Activated naive CD4-positive, alpha-beta T cell treated with anti-CD3 and anti-CD28 coated beads, Interleukin-2, amount 50 U/mL, for 72 hours (primary cell): ENCODE measurements around the gene VAV3. TPM values are rescaled to one million over a fixed set of nuclear protein-coding genes. Genes with fewer than 3 reads are reported as not detected.
"Not testable (repeated sequence)": the region's sequence is repeated elsewhere in the genome, so short reads cannot be mapped to it uniquely, and the experiment has no call there.

Experiments
- ATAC-seq, 2 donors: fragments of 150-1000 bp; cut with Tn5 transposase; 2 replicates each; pipeline ENCODE4 v1.10.0; 2021; ENCODE audit warnings: mild to moderate bottlenecking in 2 of 2, moderate library complexity in 2 of 2
- DNase-seq, 2 donors: peaks; one replicate each; pipeline ENCODE4 v3.0.0; 2021 to 2022; ENCODE audit warnings: low spot score in 2 of 2
- H3K27ac Mint-ChIP-seq, 2 donors: one replicate each; pipeline ENCODE4 v1.8.0; 2022; ENCODE audit warnings: mild to moderate bottlenecking in 2 of 2, mixed read lengths in 2 of 2
- H3K36me3 Mint-ChIP-seq, 2 donors: one replicate each; pipeline ENCODE4 v1.8.0; 2022; ENCODE audit warnings: mixed read lengths in 2 of 2
- H3K9me3 Mint-ChIP-seq, 2 donors: one replicate each; pipeline ENCODE4 v1.8.0; 2022; ENCODE audit warnings: mixed read lengths in 2 of 2
- total RNA-seq, 2 donors: library from RNA; stranded (reverse); gene quantifications; one replicate each; pipeline ENCODE4 v1.2.3, GENCODE V29; 2022

The VAV3 gene
- total RNA-seq, 2 donors from 2014 or later: 1.8 to 4.7 TPM

DNA sequence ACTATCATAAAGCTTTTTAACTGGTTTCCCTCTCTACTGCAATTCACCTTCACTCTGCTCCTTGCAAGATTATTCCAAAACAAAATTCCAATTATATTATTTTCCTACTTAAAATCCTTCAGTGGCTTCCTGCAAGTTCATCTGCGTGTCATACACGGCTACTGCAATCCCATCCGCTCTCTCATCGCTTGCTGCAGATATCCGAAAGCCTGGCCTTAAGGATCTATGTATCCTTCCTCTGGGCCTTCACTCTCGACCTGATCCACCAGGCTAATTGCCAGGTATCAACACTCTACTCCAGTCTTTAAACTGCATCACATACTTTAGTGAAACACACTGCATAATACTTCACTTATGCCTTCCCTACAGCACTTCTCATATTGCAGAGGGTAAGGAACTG is 44.0 kb downstream of the VAV3 start:
- H3K27ac Mint-ChIP-seq: no peak overlapping the region
- H3K36me3 Mint-ChIP-seq: peaks cover 4 to 18% of the 10 kb centered on the region in 2 donors

DNA sequence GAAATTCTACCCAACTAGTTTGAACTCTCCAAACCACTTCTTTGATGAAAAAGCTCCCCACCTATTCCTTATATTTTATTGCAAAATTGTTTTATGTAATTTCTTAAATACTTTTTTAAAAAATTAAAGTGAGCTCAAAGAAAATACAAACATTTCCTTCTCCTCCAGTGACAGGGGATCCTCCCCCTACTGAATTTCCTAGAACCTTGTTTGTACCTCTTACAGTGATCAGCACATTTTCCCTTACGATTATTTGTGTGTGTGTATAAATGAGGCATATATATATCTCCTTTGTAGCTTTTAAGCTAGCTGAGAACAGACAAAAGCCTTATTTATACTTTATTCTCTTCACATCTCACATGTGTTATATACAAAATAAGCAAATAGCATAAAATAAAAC is 44.4 kb downstream of the VAV3 start:
- no peak for DNase-seq
- Mint-ChIP-seq H3K9me3 (peaks cover 3 to 8% of the 10 kb centered on the region in 2 donors), H3K27ac (no peak overlapping the region), H3K36me3 (peaks cover 4 to 18% of the 10 kb centered on the region in 2 donors)
- no peak for ATAC-seq

More for the DNA sequence above, 44.0 kb downstream of the VAV3 start:
- peaks cover 3 to 8% of the 10 kb centered on the region in 2 donors for H3K9me3 Mint-ChIP-seq
- ATAC-seq: no peak
- DNase-seq: no peak

DNA sequence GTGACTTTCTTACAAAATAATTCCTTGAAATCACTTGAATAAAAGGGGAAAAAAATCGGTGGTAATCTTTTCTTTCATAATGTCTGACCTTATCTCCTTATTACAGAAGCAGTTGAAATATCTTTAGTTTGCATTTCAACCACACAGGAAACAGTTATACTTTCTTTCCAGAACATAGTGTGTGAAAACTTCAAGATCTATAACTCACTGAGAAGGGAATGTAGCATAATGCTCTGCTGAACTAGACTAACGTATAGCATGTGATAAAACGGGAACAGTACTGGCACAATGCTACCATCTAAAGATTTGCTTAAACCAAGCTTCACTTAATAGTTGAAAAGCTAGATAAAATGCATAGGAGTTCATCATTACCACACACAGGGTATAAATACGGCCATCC is 45.0 kb downstream of the VAV3 start:
- ATAC-seq (peak; percentile 68 to 74), DNase-seq (no peak)
- Mint-ChIP-seq H3K36me3 (peaks cover 4 to 18% of the 10 kb centered on the region in 2 donors), H3K9me3 (peaks cover 3 to 8% of the 10 kb centered on the region in 2 donors), H3K27ac (no peak overlapping the region)

DNA sequence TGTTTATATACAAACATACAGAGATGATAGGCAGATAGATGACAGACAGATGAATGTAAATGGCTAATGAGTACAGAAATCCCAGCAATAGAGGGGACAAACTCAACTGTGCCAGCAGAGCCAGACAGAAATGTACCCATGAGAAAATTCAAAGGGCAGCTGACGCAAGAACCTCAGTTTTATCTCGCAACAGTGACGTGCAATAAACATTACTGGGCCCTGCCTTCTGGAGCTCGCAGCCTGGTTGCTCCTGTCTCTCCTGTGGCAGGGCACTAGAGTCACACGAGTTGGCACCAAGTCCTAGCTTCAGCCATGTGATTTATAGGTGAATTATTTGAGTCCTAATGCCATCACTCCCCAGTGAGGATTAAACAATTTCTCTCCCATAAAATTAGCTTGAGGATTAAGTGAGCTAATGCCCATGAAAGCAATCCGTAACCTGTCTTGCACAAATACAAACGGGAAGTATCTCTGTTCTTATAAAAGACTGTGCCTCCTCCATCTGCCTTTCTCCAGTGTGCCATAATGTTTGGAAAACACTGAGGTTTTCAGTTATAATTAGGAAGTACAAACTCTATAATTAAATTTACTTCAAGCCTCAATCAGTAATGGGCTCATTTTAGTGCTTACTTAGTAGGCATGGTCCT is 50.7 kb downstream of the VAV3 start:
- peaks cover 0 to 17% of the 10 kb centered on the region in 2 donors for H3K36me3 Mint-ChIP-seq
- DNase-seq: no peak
- H3K9me3 Mint-ChIP-seq: peaks cover 0 to 5% of the 10 kb centered on the region in 2 donors
- no peak overlapping the region for H3K27ac Mint-ChIP-seq
- ATAC-seq: no peak

GRCh38 chr1:107912656-107913055 is 52.3 kb downstream of the VAV3 start:
- Mint-ChIP-seq H3K9me3 (peaks cover 0 to 5% of the 10 kb centered on the region in 2 donors), H3K36me3 (peaks cover 2 to 17% of the 10 kb centered on the region in 2 donors), H3K27ac (no peak overlapping the region)
- DNase-seq (no peak), ATAC-seq (peak in 1 of 2 donors; percentile 41)

DNA sequence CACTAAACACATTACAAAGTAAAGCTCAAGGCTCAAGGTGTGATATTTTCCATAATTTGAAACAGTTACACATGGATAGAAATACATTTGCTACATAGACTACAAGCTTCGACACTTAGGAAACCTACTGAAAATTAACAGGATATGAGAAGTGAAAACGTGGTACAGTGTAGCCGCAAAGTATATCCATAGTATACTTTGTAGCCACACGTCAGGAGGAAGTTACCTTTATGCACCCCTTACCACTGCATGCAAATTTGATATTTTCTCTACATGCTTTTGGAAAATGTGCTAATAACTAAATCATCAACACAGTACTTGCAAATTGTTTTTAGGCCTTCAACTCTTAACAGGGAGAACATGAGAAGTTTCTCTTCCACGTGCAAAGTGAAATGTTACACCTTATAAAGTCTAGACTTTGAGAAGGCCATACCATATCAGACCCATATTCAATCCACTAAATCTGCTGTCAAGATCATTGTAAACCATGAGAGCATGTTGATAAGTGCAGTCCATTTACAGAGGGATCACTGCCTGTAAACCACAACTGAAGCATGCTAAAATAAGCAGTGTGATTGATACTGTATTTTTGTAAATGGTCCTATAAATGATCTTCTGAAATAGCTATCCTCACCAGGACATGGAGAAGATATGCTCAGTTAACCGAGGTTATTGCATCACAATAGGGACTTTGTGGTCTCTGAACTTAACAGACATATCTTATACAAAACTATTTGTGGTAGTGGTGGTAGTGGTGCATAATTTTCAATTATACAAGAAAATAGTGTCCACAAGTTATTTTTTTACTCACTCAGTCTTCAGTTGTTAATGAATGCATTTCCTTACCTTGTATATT is 64.7 kb downstream of the VAV3 start:
- peak in 1 of 2 donors; percentile 46 for ATAC-seq
- no peak overlapping the region for H3K27ac Mint-ChIP-seq
- no peak for DNase-seq
- H3K9me3 Mint-ChIP-seq: peaks cover 0 to 6% of the 10 kb centered on the region in 2 donors
- peaks cover 0 to 5% of the 10 kb centered on the region in 2 donors for H3K36me3 Mint-ChIP-seq

- ATAC-seq (no peak), DNase-seq (no peak)
- Mint-ChIP-seq H3K27ac (no peak overlapping the region), H3K36me3 (peaks cover 0 to 5% of the 10 kb centered on the region in 2 donors), H3K9me3 (peaks cover 0 to 6% of the 10 kb centered on the region in 2 donors)
These were observed 65.3 kb downstream of the VAV3 start for GRCh38 chr1:107899655-107900054.

- H3K36me3 Mint-ChIP-seq: peaks cover 5 to 18% of the 10 kb centered on the region in 2 donors
- ATAC-seq (peak; percentile 30 to 82), DNase-seq (no peak)
- H3K9me3 Mint-ChIP-seq: peaks cover 0 to 4% of the 10 kb centered on the region in 2 donors
- peak overlapping the region; percentile 47 to 65 for H3K27ac Mint-ChIP-seq
These were observed 67.3 kb downstream of the VAV3 start for GRCh38 chr1:107897438-107898345.

DNA sequence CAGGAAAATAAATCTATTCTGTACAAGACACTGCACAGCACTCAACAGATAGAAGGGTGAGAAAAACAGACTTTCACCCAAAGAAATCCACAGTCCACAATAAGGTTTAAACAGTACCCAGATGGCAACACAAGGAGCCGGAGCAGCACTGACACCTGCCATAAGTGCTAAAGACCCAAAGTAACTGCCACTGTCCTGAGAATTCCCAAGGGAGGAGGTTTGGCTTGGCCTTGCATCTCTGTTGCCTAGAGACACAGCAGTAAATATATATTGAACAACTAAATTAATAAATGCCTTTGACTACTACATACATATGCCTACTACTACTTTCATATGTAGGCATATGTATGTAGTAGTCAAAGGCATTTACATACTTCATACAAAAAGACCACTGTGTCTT is 68.0 kb downstream of the VAV3 start:
- ATAC-seq (no peak), DNase-seq (no peak)
- Mint-ChIP-seq H3K36me3 (peaks cover 5 to 20% of the 10 kb centered on the region in 2 donors), H3K9me3 (peaks cover 0 to 4% of the 10 kb centered on the region in 2 donors), H3K27ac (peak overlapping the region; percentile 47 to 65)

DNA sequence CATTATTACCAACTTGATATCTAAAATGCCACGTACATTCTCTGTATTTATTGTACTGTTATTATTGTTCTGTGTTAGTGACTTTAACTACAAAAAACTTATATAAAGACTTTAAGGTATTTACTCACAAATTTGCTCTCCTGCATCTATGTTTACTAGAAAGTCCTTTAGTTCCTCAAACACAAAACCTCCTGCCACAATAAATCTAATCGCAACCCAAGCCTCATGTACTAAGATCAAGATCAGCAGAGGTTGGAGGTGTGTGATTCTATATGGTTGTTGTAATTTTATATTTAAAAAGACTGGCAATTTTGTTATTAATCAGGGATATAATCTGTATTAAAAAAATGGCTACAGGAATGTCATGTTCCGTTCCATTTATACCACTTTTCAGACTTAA is 68.6 kb downstream of the VAV3 start:
- H3K36me3 Mint-ChIP-seq: peaks cover 5 to 20% of the 10 kb centered on the region in 2 donors
- peaks cover 0 to 4% of the 10 kb centered on the region in 2 donors for H3K9me3 Mint-ChIP-seq
- ATAC-seq: no peak
- peak overlapping the region in 1 of 2 donors; percentile 47 for H3K27ac Mint-ChIP-seq
- DNase-seq: no peak

GRCh38 chr1:107895403-107896191 is 69.4 kb downstream of the VAV3 start:
- no peak for DNase-seq
- no peak for ATAC-seq

GRCh38 chr1:107894605-107895004 is 70.4 kb downstream of the VAV3 start:
- Mint-ChIP-seq H3K9me3 (peaks cover 0 to 4% of the 10 kb centered on the region in 2 donors), H3K27ac (no peak overlapping the region), H3K36me3 (peaks cover 5 to 20% of the 10 kb centered on the region in 2 donors)
- ATAC-seq: no peak
- DNase-seq: no peak

More at GRCh38 chr1:107895403-107896191, 69.4 kb downstream of the VAV3 start:
- peaks cover 0 to 4% of the 10 kb centered on the region in 2 donors for H3K9me3 Mint-ChIP-seq
- peaks cover 5 to 20% of the 10 kb centered on the region in 2 donors for H3K36me3 Mint-ChIP-seq
- no peak overlapping the region for H3K27ac Mint-ChIP-seq

DNA sequence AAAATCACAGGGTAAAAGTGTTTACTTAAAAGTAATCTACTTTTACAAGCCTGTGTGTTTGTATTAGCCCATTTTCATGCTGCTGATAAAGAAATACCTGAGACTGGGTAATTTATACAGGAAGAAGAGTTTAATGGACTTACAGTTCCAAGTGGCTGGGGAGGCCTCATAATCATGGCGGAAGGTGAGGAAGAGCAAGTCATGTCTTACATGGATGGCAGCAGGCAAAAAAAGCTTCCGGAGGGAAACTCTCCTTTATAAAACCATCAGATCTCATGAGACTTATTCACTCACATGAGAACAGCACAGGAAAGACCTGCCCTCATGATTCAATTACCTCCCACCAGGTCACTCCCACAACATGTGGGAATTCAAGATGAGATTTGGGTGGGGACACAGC is 71.6 kb downstream of the VAV3 start:
- H3K36me3 Mint-ChIP-seq: peaks cover 5 to 20% of the 10 kb centered on the region in 2 donors
- peak overlapping the region in 1 of 2 donors; percentile 79 for H3K27ac Mint-ChIP-seq
- not testable (repeated sequence) for DNase-seq, H3K9me3 Mint-ChIP-seq, ATAC-seq

GRCh38 chr1:107889524-107889923 is 75.5 kb downstream of the VAV3 start:
- Mint-ChIP-seq H3K36me3 (peaks cover 5 to 20% of the 10 kb centered on the region in 2 donors), H3K27ac (no peak overlapping the region), H3K9me3 (peaks cover 0 to 4% of the 10 kb centered on the region in 2 donors)
- DNase-seq: no peak
- ATAC-seq: no peak

GRCh38 chr1:107883562-107883961 is 81.4 kb downstream of the VAV3 start:
- Mint-ChIP-seq H3K36me3 (no peaks in the 10 kb centered on the region), H3K9me3 (peaks cover 0 to 4% of the 10 kb centered on the region in 2 donors), H3K27ac (no peak overlapping the region)
- ATAC-seq: no peak
- DNase-seq: no peak

DNA sequence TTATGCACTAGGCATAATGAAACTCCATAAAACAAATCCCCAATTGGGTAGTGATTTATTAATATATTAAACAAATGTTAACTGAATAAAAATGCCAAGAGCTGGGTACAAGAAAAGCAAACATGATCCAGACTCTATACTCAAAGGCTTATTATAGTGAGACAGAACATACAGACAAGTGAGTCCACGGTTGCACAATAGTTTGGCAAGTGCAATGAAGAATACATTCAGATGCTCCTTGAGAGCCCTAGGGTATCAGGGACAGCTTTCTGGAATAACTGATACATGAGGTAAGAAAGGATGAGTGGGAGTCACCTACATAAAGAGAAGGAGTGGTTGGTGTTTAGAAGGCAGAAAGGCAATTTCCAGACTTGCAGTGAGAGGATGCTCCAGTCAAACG is 85.1 kb downstream of the VAV3 start:
- DNase-seq: no peak
- Mint-ChIP-seq H3K36me3 (peaks cover 9 to 10% of the 10 kb centered on the region in 2 donors), H3K27ac (no peak overlapping the region), H3K9me3 (peaks cover 0 to 20% of the 10 kb centered on the region in 2 donors)
- ATAC-seq: no peak
